Measurements from ENCODE around the gene MARVELD1.

DNA sequence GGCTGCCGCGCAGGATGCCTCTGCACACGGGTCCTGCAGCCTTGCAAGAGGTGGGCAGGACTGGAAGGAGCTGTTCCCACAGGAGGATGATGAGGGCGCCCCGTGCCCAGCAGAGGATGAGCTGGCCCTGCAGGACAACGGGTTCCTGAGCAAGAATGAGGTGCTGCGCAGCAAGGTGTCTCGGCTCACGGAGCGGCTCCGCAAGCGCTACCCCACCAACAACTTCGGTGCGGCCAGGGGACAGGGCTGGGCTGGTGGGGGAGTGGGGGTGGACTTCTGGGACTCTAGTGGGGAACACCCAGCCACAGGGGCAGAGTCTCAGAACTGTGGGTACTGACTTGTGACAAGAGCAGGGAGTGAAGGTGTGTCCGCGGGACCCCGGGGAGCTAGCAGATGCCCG, 39.4 kb downstream of the MARVELD1 start:
- no peak for TF ChIP-seq EP300 (IDR thresholded peaks at IDR 0.05)
- TF ChIP-seq, protein P1, sequence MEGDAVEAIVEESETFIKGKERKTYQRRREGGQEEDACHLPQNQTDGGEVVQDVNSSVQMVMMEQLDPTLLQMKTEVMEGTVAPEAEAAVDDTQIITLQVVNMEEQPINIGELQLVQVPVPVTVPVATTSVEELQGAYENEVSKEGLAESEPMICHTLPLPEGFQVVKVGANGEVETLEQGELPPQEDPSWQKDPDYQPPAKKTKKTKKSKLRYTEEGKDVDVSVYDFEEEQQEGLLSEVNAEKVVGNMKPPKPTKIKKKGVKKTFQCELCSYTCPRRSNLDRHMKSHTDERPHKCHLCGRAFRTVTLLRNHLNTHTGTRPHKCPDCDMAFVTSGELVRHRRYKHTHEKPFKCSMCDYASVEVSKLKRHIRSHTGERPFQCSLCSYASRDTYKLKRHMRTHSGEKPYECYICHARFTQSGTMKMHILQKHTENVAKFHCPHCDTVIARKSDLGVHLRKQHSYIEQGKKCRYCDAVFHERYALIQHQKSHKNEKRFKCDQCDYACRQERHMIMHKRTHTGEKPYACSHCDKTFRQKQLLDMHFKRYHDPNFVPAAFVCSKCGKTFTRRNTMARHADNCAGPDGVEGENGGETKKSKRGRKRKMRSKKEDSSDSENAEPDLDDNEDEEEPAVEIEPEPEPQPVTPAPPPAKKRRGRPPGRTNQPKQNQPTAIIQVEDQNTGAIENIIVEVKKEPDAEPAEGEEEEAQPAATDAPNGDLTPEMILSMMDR (IDR thresholded peaks at IDR 0.05): no peak
- no peak for TF ChIP-seq POLR2A (IDR thresholded peaks at IDR 0.05)
- no peak for TF ChIP-seq POLR2AphosphoS5 (IDR thresholded peaks at IDR 0.05)

Data from stomach (tissue), 4 donors.